Activated T-cell treated with anti-CD3 and anti-CD28 coated beads for 48 hours (primary cell): ENCODE results near the gene IER5.
"Not testable (repeated sequence)": the region's sequence is repeated elsewhere in the genome, so short reads cannot be mapped to it uniquely, and the experiment has no call there.

Source experiments
- DNase-seq: peaks from one replicate; pipeline ENCODE4 v3.0.0-alpha.2; 2020; ENCODE audit warnings: low read depth

IER5 gene

GRCh38 chr1:181088079-181089016 is at the start of gene IER5:
IER5 (plus strand) TSS chr1:181088700; CDS start chr1:181088903, 203 bp downstream.
- DNase-seq = peak; percentile 93

- DNase-seq = no peak
Observed at GRCh38 chr1:181040284-181040865, 48.1 kb upstream of the IER5 start.

- DNase-seq = no peak
Observed at GRCh38 chr1:181043025-181043888, 45.2 kb upstream of the IER5 start.

GRCh38 chr1:181044449-181044966 is 44.0 kb upstream of the IER5 start:
- DNase-seq = peak; percentile 38

- not testable (repeated sequence) for DNase-seq
Observed at GRCh38 chr1:181045946-181046345, 42.6 kb upstream of the IER5 start.

- no peak for DNase-seq
Observed at GRCh38 chr1:181049378-181049777, 39.1 kb upstream of the IER5 start.

- no peak for DNase-seq
Observed at GRCh38 chr1:181050922-181051321, 37.6 kb upstream of the IER5 start.

GRCh38 chr1:181056560-181056959 is 31.9 kb upstream of the IER5 start:
- DNase-seq = no peak

GRCh38 chr1:181057079-181057478 is 31.4 kb upstream of the IER5 start:
- DNase-seq = no peak

- no peak for DNase-seq
Observed at GRCh38 chr1:181059435-181059834, 29.1 kb upstream of the IER5 start.

GRCh38 chr1:181060066-181060465 is 28.4 kb upstream of the IER5 start:
- DNase-seq = no peak

- DNase-seq = not testable (repeated sequence)
Observed at GRCh38 chr1:181060947-181061346, 27.6 kb upstream of the IER5 start.

GRCh38 chr1:181061487-181061886 is 27.0 kb upstream of the IER5 start:
- DNase-seq = no peak

GRCh38 chr1:181061891-181062835 is 26.3 kb upstream of the IER5 start:
- DNase-seq = no peak

- no peak for DNase-seq
Observed at GRCh38 chr1:181062836-181063428, 25.6 kb upstream of the IER5 start.

GRCh38 chr1:181064011-181064623 is 24.4 kb upstream of the IER5 start:
- DNase-seq = no peak

- no peak for DNase-seq
Observed at GRCh38 chr1:181064702-181065101, 23.8 kb upstream of the IER5 start.

- no peak for DNase-seq
Observed at GRCh38 chr1:181073638-181074037, 14.9 kb upstream of the IER5 start.

GRCh38 chr1:181075766-181076350 is 12.6 kb upstream of the IER5 start:
- DNase-seq = no peak

- DNase-seq = no peak
Observed at GRCh38 chr1:181076852-181077251, 11.6 kb upstream of the IER5 start.
